Cerebellar nuclear complex (tissue), 1 donor: ENCODE data around the gene PRSS21.

Experiments
- DNase-seq, 2 experiments: peaks; one replicate each; lab custom pipeline; 2025; lab: John Stamatoyannopoulos, UW

The PRSS21 gene, protein sequence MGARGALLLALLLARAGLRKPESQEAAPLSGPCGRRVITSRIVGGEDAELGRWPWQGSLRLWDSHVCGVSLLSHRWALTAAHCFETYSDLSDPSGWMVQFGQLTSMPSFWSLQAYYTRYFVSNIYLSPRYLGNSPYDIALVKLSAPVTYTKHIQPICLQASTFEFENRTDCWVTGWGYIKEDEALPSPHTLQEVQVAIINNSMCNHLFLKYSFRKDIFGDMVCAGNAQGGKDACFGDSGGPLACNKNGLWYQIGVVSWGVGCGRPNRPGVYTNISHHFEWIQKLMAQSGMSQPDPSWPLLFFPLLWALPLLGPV

DNA sequence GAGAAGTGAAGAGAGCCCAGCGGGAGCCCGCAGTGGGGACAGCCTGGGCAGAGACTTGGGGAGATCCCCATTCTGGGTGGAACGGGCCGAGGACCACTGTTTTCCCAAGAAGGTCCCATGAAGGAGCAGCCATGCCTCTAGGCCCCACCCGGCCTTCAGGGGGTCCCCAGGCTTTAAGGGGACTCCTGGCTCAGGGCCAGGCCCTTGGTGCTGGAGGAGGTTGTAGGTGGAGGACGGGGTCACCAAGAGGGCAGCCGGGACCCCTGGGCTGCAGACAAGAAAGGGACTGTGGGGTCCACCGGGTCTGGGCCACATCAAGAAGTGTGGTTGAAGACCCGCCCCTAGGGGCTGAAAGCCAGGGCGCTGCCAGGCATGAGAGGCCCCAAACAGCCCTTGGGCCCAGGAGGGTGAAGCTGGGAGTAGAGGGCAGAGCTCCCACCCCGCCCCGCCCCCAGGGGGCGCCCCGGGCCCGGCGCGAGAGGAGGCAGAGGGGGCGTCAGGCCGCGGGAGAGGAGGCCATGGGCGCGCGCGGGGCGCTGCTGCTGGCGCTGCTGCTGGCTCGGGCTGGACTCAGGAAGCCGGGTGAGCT, at the start of gene PRSS21:
Gene PRSS21 (plus strand): TSS at position 487 of the 589 bp plus-strand sequence. CDS start 32 bp downstream, at position 519.
- no peak for DNase-seq

DNA sequence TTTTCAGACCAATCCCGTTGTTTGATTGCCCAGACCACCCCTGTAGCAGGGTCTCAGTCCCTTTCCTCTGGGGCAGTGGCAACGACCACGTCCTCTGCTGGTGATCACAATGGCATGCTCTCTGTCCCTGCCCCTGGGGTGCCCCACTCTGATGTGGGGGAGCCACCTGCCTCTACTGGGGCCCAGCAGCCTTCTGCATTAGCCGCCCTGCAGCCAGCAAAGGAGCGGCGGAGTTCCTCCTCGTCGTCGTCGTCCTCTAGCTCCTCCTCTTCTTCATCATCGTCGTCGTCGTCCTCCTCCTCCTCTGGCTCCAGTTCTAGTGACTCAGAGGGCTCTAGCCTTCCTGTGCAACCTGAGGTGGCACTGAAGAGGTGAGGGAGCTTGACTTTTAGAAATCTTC, 49.1 kb upstream of the PRSS21 start:
- no peak for DNase-seq

DNA sequence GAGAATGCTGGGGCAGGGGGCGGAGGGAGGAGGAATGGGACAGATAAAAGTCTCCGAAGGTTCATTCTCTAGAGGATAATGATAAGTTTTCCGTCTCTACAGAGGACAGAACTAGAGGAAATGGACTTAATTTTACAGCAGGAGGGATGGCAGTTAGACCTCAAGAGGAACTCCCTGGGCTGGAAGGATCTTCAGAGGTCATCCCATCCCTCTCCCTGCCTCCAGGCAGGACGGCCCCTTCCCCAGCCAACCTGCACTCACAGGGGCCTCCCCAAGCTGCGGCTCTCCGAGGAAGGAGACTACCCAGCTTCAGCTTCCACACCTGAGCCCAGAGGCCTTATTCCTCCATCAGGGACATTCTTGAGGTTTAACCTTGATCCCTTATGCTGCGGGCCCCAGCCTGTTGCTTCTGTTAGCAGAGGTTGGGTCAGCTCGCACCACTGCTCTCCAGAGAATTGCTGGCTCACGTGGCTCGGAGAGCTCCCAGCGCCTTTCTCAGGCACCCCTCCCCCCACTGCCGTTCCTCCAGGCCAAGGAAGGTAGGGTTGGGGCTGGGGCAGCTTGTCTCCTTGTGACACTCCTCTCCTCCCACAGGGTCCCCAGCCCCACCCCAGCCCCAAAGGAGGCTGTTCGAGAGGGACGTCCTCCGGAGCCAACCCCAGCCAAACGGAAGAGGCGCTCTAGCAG, 48.5 kb upstream of the PRSS21 start:
- no peak for DNase-seq

DNA sequence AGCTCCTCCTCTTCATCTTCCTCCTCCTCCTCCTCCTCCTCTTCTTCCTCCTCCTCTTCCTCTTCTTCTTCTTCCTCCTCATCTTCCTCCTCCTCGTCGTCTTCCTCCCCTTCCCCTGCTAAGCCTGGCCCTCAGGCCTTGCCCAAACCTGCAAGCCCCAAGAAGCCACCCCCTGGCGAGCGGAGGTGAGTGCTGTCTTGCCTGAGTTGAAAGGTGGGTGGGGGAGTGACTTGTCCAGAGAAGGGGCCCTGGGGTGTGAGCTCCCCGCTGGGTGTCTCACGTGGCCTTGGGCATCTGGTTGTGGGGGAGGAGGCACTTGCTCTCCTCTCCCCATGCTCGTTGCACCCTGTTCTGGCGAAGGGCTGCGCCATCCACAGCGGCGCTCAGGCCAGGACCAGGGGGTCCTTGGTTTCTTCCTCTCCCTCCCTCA, 47.9 kb upstream of the PRSS21 start:
- no peak for DNase-seq

DNA sequence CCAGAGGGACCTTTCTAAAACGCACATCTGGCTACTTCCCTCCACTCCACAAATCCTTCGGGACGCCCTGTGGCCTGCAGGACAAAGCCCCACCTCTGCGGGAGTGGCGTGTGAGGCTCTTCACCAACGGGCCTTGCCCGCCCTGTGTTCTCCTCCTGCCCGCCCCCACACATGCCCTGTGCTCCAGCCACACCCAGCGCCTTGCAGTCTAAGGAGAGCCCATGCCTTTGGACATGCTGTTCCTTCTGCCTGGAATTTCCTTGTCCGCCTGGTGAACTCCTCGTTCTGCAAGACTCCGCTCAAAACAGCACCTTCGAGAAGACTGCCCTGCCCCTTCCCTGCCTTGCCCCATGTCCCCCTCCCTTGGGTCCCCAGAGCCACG, 47.4 kb upstream of the PRSS21 start:
- DNase-seq = no peak

DNA sequence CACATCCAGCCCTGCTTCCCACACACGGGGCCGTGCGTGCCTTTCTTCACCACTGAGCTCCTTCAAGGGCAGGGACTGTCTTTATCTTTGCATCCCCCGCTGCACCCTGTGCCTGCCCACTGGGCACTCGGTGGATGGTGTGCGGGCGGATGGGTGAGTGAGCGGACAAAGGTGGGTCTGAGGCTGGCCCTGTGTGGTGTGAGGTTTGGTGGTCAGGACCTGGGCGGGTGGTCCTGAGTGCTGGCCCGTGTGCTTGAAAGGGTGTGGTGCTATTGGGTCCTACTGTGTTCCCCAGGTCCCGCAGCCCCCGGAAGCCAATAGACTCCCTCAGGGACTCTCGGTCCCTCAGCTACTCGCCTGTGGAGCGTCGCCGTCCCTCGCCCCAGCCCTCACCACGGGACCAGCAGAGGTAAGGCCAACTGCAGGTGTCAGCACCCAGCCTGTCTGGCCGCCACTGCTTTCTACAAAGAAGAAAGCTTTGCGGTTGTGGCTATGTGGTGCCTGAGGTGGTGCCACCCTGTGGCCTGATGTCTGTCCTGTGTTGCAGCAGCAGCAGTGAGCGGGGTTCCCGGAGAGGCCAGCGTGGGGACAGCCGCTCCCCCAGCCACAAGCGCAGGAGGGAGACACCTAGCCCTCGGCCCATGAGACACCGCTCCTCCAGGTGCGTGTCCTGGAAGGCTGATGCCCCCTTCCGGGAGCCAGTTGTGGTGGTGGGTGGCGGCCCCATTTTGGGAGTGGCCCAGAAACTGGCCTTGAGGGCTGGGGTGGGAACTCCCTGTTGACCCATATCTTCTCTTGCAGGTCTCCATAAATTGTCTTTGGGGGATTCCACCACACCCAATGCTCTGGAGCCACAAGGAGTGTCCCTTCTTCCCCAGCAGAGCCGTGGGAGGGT, 46.7 kb upstream of the PRSS21 start:
- DNase-seq = no peak

DNA sequence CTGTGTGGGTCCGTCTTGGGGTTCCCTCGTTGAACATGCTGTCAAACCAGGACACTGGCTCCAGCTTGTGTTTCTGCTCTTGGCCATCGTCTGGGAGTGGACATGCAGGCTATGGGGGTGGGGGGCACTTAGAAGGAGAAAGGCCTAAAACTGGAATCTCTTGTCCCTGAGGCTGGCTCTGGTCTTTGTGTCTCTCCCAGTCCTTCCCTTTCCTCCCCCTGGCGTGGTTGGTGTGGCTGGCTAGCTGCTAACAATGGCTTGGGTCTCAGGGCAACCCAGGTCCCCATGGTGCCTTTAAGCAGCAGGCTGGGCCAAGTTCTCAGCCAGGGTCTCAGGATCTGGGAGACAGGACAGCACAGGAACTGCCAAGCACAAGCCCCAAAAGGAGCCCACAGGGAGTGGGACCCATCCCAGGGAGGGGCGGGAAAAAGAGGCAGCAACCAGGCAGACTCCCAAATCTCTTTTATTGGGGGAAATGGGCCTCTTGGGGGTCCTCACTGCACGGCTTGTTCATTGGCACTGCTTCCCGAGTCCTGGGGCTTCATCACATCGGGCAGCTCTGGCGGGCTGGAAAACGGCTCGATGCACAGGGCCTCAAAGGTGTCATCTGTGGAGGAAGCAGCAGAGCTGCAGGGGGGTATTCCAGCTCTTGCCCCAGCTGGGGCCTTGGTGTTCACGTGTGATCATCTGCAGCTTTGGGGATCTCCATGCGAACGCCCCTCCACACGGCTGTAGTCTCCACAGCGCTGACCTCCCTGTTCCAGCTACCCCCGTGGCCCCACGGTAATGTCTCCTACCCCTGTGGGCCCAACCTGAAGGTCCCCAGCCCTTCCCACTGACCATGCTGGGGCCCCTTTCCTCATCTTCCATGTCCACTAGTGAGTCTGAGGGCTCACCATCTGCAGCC, 45.3 kb upstream of the PRSS21 start:
- no peak for DNase-seq

DNA sequence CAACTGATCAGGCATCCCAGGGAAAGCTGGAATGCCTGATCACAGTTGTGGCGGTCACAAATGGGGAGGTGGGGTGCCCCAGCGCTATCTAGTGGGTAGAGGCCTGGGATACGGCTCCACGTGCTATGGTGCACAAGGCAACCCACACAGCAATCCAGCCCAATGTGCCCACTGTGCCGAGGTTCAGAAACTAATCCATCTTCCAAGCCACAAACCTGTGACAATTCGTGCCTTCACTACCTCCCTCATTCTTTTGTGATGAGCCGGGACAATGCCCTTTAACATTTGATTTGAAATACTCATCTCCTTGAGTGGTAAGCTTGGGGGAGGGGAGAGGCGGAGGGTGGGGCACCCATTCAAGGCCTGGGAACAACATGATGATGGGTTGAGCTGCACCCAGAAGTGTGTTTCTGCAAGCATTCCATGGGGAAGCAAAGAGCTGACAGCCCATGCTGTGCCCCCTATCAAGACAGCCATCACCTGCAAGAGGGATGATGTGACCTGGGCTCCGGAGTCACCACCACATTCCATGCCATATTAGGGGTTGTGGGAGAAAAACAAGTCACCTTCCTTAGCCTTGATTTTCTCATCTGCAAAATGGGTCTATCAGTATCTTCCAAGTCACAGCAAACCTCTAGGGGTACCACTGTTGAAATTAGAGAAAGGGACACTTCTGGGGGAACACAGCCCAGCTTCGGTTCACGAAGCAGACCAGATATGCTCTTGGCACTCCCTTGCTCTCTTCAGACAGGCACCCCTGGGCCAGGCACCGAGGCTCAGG, 43.7 kb upstream of the PRSS21 start:
- no peak for DNase-seq

DNA sequence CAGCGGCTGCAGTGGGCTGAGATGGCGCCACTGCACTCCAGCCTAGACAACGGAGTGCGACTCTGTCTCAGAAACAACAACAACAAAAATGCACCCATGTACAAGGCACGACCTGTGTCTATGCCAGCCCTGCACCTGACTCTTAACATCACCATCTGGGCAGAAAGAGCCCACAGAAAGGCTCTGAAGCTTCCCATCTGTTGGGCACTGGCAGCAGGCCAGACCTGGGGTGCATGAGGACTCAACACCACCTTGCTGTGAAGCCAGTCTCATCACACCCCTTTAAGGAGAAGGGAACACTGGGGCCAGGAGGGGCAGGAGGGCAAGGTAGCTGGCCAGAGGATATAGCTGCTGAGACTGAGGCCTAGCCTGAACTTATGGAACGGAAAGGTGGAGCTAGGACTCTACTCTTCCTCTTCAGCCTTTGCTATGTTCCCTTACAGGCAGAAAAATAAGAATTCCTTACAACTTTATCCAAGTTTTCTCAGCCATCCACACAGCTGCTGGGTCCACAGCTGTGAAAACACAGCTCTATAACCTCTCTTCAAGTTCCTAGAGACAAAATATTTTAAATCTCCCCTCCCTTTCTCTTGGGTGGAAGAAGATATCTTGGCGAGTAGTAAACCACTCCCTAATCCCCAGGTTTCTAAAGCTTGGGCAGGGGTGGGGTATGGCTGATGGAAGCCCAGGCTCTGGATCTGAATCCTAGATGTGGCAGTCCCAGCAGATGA, 42.7 kb upstream of the PRSS21 start:
- DNase-seq = no peak

DNA sequence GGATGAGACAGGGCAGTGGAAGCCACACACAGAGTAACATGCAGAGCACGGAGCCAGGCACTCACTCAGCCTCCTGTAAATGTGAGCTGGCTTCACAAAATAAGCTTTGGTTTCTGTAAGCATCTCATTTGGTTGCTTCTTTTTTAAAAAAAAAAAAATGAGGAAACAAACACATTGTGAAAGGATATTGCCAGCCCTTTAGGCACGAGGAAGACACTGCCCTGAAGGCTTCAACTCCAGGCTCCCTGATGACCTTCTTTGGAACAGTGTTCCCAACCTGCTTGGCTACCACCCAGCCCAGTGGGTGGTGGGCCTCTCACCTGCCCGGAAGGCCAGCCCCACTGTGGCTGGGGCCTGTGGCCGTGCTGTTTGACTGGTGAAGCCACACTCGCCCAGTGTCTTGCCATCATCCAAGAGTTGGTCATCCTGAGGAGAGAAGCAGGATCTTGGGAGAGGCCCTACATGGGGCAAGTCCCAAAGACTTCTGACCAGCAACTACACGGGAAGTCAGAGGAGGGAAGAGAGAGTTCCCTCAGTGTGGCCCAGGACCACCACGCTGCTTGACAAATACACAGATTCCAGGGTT, 41.8 kb upstream of the PRSS21 start:
- DNase-seq = no peak

DNA sequence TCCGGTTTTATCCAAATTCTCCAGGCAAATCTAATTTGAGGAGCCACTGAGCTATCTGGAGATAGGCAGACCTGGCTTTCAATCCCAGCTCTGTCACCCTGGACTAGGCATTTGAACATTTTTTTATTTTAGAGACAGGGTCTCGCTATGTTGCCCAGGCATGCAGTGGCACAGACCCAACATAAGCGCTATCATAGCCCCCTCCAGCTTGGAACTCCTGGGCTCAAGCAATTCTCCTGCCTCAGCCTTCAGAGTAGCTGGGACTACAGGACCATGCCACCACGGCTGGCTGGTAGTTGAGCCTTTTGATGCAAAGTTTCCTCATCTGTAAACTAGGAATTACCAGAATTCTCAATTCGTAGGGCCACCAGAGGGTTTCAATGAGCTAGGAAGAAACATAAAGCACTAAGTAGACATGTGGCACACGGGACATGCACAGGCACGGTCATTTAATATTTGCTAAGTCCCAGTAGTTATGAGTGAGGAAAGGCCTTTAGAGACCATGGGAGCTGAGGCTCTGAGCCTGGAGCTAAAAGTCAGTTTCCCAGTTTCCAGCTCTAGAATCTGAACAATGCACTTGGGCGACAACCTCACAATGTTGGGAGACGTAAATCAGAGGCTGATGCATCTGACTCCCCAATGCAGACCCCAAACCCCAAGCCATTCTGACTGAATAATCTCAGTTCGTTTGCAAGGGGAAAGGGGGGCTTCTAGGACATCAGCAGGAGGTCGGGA, 41.1 kb upstream of the PRSS21 start:
- DNase-seq = no peak

DNA sequence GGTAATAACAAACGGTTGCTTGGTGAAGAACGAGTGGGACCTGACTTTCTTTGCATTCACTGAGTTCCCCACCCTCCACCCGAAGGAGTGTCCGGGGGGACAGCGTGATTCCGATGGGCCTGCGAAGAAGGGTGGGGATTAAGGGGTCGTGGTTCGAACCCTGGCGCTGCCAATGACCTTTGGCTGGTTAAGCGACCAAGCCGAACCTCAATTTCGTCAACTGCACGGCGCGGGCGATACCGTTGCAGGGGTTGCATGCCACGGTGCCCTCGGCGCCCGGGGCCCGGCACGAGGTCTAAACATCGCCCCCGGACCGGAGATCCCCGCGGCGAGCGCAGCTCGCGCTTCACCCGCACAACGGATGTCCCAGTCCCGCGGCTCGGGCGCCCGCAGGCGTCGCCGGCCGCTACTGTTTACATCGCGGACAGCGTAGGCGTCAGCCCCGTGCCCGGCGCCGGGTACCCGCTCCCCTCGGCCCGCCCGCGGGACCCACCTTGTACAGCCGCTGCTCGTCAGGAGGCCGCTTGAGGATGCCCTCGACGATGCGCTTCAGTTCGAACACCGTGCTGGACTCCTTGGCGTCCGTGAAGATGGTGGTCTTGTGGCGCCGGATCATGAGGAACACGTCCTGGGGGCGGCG, 40.4 kb upstream of the PRSS21 start:
- no peak for DNase-seq

DNA sequence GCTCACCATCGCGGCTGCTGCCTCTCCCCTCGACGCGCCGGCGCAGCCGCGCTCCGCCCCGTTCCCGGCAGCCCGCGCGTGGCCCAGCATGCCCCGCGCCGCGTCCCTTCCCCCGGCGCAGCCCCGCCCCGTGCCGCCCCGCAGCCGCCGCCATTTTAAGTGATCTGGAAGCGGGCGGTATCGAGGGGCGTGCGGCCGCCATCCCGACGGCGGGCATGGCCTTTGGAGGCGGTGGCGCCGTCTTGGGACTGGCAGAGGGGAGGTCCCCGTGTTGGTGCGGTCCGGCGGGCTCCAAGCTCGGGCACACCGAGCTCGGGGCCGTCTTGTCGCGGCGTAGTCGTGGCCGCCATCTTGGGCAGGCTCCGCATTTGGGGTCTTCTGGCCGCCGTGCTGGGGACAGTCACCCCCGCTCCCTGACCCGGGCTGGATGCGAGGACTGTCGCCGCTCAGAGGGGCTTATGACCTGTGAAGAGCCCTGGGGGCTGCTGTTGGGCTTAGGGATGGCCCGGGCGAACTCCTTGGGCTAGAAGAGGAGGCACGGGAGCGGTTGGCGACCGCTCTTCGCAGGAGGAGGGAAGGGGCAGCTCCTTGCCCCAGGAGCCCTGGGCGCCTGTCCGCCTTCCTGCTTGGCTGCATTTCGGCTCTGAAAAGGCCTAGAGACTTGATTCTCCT, 39.7 kb upstream of the PRSS21 start, which contains the start of gene ELOB:
Gene ELOB (minus strand): TSS at position 50 of the 672 bp plus-strand sequence. CDS start 41 bp downstream, at position 9.
- peak in 1 of 2 experiments; percentile 22 for DNase-seq

DNA sequence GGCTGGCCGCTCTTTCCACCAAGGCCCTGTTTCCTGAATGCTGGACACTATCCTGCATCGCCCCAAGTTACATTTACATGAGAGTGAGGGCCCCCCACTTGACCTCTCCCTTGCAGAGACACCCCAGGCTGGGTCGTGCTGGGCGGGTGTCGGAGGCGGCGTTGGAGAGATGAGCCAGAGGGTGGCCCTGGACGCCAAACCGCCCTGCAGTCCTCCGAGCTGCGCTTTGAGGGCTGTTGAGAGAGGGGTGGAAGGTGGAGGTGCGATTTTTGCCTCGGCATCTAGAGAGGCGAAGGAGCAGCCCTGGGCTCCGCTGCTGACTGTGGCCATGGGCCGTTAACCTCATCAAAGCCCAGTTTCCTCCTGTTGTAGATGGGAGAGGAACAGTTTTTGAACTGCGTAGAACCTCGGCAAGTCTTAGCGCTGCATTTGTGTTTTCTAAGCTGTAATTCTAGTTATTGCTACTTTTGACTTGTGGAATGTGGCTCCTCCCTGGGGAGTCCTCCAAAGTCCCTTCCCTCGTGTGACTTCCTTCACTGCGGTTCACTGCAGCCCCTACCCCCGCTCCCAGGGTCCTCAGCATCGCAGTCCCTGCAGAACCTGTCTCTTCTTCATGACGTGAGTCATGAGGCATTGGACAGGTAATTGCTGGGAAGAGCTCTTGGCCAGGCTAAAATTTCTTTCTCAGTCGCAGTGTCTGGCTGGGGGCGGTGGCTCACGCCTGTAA, 39.0 kb upstream of the PRSS21 start:
- no peak for DNase-seq

DNA sequence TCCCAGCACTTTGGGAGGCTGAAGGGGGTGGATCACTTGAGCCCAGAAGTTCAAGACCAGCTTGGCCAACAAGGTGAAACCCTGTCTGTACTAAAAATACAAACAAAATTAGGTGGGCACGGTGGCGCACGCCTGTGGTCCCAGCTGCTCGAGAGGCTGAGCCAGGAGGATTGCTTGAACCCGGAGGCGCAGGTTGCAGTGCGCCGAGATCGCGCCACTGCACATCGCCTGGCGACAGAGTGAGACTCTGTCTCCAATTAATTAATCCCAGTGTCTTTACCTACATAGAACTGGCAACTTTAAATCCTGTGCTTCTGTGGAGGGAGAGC, 38.4 kb upstream of the PRSS21 start:
- no peak for DNase-seq

DNA sequence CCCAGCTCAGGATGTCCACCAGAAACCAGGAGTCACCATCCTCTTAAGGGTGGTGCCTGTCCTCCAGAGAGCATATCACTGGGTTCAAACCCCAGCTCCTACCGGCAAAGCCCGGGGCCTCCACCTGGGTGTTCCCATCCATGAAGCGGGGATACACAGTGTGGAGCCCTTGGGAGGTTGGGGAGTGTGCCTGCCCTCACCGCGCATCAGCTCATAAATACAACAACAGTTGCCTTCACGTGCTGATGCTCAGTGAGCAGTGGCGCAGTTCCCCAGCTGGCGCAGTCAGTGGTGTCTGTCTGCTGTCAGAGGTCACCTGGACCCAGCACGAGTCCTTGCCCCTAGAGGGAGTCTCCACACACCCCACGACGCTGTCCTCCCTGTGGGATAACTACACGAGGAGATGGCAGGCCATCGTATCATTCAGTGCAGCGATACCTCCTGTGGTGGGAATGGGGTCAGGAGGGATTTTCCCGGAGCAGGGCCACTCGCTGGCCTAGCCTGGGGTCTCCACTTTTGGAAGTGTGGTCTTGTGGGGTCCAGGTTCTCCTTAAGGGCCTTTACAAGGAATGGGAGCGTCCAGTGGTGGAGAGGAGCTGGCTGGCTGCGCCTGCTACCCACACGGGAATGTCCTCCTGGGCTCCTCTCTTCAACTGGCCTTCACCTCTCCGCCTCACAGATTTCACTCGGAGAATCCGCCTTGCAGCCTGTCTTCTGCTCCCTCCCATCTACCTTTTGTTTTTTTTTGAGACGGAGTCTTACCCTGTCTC, 37.7 kb upstream of the PRSS21 start:
- DNase-seq = no peak
